ENCODE data around the gene UTF1. TPM values are rescaled to one million over a fixed set of nuclear protein-coding genes. Genes with fewer than 3 reads are reported as not detected.

UTF1 gene
- total RNA-seq, 1 donor from 2014 or later, result not detected

DNA sequence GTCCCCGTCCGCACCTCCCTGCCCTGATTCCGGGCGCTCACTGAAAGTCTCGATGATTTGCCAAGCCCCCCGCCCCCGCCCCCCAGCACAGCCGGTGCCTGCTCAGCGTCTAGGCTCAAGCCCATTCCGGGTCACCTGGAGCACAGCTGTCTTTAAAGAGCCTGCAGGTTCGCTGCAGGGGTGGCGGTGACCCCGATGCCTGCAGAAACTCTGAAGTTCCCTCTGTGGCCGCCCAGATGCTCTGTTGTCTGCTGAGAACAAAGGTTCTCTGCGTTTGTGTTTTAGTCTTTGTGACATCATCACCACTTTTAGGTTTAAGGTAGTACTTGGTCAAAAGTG lies 8.4 kb downstream of the UTF1 start:
- no peak for DNase-seq (ENCODE audit: low read depth, low spot score)
- H3K27me3 Mint-ChIP-seq (ENCODE audit: low read depth), result peaks cover 82% of the 10 kb centered on the region
- no peaks in the 10 kb centered on the region for H3K9me3 Mint-ChIP-seq

DNA sequence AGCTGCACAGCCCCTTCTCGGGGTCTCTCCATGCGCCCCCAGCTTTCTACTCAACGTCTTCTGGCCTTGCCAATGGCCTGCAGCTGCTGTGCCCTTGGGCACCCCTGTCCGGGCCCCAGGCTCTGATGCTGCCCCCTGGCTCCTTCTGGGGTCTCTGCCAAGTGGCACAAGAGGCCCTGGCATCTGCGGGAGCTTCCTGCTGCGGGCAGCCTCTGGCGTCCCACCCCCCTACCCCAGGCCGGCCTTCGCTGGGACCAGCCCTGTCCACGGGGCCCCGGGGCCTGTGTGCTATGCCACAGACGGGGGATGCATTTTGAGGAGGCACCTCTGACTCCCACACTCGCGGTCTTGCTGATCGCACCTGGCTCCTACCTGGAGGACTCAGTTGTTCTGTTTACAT lies 10.0 kb downstream of the UTF1 start:
- no peaks in the 10 kb centered on the region for H3K36me3 Mint-ChIP-seq (ENCODE audit: low read depth)
- no peaks in the 10 kb centered on the region for H3K9me3 Mint-ChIP-seq
- H3K27ac Mint-ChIP-seq (ENCODE audit: unreplicated experiment), result no peak overlapping the region
- TF ChIP-seq, protein P1, sequence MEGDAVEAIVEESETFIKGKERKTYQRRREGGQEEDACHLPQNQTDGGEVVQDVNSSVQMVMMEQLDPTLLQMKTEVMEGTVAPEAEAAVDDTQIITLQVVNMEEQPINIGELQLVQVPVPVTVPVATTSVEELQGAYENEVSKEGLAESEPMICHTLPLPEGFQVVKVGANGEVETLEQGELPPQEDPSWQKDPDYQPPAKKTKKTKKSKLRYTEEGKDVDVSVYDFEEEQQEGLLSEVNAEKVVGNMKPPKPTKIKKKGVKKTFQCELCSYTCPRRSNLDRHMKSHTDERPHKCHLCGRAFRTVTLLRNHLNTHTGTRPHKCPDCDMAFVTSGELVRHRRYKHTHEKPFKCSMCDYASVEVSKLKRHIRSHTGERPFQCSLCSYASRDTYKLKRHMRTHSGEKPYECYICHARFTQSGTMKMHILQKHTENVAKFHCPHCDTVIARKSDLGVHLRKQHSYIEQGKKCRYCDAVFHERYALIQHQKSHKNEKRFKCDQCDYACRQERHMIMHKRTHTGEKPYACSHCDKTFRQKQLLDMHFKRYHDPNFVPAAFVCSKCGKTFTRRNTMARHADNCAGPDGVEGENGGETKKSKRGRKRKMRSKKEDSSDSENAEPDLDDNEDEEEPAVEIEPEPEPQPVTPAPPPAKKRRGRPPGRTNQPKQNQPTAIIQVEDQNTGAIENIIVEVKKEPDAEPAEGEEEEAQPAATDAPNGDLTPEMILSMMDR (conservative IDR thresholded peaks at IDR 0.05), result no peak
- peaks cover 68% of the 10 kb centered on the region for H3K27me3 Mint-ChIP-seq (ENCODE audit: low read depth)
- no peak overlapping the region for H3K4me3 Mint-ChIP-seq
- peaks cover 4% of the 10 kb centered on the region for H3K4me1 Mint-ChIP-seq
- DNase-seq (ENCODE audit: low read depth, low spot score), result no peak

More for the DNA sequence above, 8.4 kb downstream of the UTF1 start:
- TF ChIP-seq, protein P1 (conservative IDR thresholded peaks at IDR 0.05), result no peak
- no peak overlapping the region for H3K27ac Mint-ChIP-seq (ENCODE audit: unreplicated experiment)
- H3K4me1 Mint-ChIP-seq, result peaks cover 4% of the 10 kb centered on the region
- no peaks in the 10 kb centered on the region for H3K36me3 Mint-ChIP-seq (ENCODE audit: low read depth)
- no peak overlapping the region for H3K4me3 Mint-ChIP-seq

DNA sequence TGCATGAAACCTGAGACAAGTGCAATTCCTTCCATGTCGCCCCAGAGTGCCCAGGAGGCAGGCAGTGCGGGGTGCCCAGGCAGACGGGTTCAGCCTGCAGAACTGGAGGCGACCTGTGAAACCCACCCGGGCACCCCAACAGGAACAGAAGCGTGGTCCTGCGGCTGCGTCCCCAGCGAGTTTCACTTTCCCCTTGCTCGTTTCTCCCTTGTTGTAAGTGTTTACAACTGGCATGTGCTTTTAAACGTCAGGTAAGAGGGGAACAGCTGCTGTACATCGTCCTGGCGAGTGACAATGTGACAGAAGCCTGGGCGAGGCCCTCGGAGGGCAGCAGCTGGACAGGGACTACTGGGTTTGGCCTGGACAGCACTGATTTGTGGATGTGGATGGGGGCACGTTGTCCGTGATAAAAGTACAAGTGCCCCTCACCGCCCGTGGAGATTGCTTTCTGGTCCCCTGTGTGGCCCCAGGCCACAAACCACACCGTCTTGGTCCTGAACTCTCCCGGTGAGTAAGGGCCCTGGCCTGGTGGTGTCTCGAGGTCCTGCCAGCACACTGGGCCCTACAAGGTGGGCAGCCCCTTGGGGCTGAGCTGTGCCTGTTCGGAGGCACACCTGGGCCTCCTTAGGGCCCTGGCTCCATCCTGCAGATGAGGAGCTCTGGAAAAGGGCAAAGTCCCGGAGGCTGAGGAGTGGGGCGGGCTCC lies 11.6 kb downstream of the UTF1 start:
- Mint-ChIP-seq H3K27me3 (ENCODE audit: low read depth) (peaks cover 60% of the 10 kb centered on the region), H3K9me3 (no peaks in the 10 kb centered on the region), H3K4me1 (peaks cover 4% of the 10 kb centered on the region), H3K4me3 (no peak overlapping the region), H3K36me3 (ENCODE audit: low read depth) (no peaks in the 10 kb centered on the region), H3K27ac (ENCODE audit: unreplicated experiment) (no peak overlapping the region)
- TF ChIP-seq, protein P1 (conservative IDR thresholded peaks at IDR 0.05), result no peak
- DNase-seq (ENCODE audit: low read depth, low spot score), result no peak

DNA sequence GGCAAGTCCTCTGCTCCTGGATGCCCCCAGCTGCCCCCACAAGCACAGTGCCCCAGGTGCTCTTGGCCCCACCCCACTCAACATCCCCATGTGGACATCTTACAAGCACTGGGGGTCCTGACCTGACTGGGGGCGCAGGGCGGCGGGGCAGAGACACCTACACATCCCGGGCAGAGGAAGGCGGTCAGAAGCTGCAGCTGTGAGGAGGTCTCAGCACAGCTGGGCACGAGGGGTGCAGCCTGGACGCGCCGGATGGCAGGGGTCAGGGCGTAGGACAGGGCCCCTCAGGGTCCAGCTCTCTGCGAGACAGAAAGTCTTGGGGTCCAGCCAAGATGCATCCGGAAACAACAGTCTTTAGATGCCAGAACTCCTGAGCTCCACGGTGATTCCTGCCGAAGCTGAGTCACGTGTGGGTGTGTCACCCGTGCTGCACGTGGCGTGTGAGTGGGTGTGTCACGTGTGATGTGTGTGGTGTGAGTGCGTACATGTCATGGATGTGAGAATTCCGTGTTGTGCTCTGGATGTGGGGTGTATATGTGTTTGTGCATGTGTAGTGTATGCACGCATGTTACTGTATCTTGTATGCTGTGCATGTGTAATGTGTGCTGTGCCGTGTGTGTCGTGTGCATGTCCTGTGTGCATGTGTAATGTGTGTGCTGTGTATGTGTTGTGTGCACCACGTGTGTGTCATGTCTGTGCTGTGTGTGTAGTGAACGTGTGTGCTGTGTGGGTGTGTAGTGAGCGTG lies 12.8 kb downstream of the UTF1 start:
- peak overlapping the region; percentile 25 for H3K27ac Mint-ChIP-seq (ENCODE audit: unreplicated experiment)
- H3K9me3 Mint-ChIP-seq, result no peaks in the 10 kb centered on the region
- DNase-seq (ENCODE audit: low read depth, low spot score), result no peak
- TF ChIP-seq, protein P1 (conservative IDR thresholded peaks at IDR 0.05), result no peak
- H3K4me3 Mint-ChIP-seq, result no peak overlapping the region
- H3K36me3 Mint-ChIP-seq (ENCODE audit: low read depth), result no peaks in the 10 kb centered on the region
- peaks cover 51% of the 10 kb centered on the region for H3K27me3 Mint-ChIP-seq (ENCODE audit: low read depth)
- H3K4me1 Mint-ChIP-seq, result peaks cover 4% of the 10 kb centered on the region

DNA sequence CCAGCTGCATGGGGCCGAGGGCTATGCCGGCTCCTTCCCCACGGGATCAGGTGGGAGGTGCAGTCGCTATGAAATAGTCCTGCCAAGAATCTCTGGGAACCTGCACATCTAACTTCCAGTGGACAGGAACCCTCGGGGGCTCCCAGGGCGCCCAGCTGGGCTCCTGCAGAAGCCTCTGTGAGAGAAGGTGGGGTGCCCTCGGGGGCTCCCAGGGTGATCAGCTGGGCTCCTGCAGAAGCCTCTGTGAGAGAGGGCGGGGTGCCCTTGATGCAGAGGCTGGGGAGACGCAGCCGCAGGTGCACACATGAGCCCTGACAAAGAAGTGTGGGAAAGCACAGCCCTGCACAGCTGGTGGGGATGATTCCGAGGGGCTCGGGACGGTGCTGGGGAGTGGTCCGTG lies 13.6 kb downstream of the UTF1 start:
- DNase-seq (ENCODE audit: low read depth, low spot score), result no peak
- Mint-ChIP-seq H3K27ac (ENCODE audit: unreplicated experiment) (no peak overlapping the region), H3K4me1 (peaks cover 4% of the 10 kb centered on the region), H3K27me3 (ENCODE audit: low read depth) (peaks cover 43% of the 10 kb centered on the region), H3K36me3 (ENCODE audit: low read depth) (no peaks in the 10 kb centered on the region), H3K4me3 (no peak overlapping the region), H3K9me3 (no peaks in the 10 kb centered on the region)
- TF ChIP-seq, protein P1 (conservative IDR thresholded peaks at IDR 0.05), result no peak

Data from neural crest cell (in vitro differentiated cells).